ENCODE data around the gene LTBP2. TPM values are rescaled to one million over a fixed set of nuclear protein-coding genes. Genes with fewer than 3 reads are reported as not detected.

Gene LTBP2
- total and polyA plus RNA-seq, 2 of the 13 experiments (the other 11 are each of a cell fraction or from before 2014, with no cell fraction given): 0.20 to 0.41 TPM

- TF ChIP-seq, protein P1, sequence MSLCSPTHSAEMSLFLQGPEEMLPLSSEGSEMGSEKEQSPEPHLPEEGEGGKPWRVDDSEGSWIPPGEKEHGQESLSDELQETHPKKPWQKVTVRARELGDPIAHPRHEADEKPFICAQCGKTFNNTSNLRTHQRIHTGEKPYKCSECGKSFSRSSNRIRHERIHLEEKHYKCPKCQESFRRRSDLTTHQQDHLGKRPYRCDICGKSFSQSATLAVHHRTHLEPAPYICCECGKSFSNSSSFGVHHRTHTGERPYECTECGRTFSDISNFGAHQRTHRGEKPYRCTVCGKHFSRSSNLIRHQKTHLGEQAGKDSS (CRISPR knock-in tag; IDR thresholded peaks at IDR 0.05; ENCODE audit: borderline replicate concordance, low read depth): 0 out of 2 replicates have a peak, but pooled peaks have one; percentile 24
- TF ChIP-seq EP300 (IDR thresholded peaks at IDR 0.05; ENCODE audit: low read depth in 2 of 2, low read length in 2 of 2) (0 out of 4 replicates have a peak, but pooled peaks of 1 of the 2 experiments have one; percentile 5), EP300 (CRISPR knock-in tag; IDR thresholded peaks at IDR 0.05; ENCODE audit: borderline replicate concordance) (no peak), ZKSCAN8 (CRISPR knock-in tag; IDR thresholded peaks at IDR 0.05; ENCODE audit: borderline replicate concordance) (no peak), KLF13 (CRISPR knock-in tag; IDR thresholded peaks at IDR 0.05) (peak; percentile 58; the same call in 1 of the 2 replicates), ZNF552 (CRISPR knock-in tag; IDR thresholded peaks at IDR 0.05; ENCODE audit: borderline replicate concordance) (0 out of 2 replicates have a peak, but pooled peaks have one; percentile 19), NONO (IDR thresholded peaks at IDR 0.05) (no peak), NONO (CRISPR knock-in tag; conservative IDR thresholded peaks at IDR 0.05) (0 out of 2 replicates have a peak, but pooled peaks have one; percentile 46), ZNF274 (CRISPR knock-in tag; IDR thresholded peaks at IDR 0.05) (0 out of 2 replicates have a peak, but pooled peaks have one; percentile 45), TEAD2 (CRISPR knock-in tag; IDR thresholded peaks at IDR 0.05) (0 out of 2 replicates have a peak, but pooled peaks have one; percentile 59), AGO2 (optimal IDR thresholded peaks at IDR 0.05; ENCODE audit: low read depth, low read length) (peak; percentile 62), ZNF724P (CRISPR knock-in tag; IDR thresholded peaks at IDR 0.05; ENCODE audit: borderline replicate concordance) (peak; percentile 46; the same call in 1 of the 2 replicates), DMAP1 (CRISPR knock-in tag; IDR thresholded peaks at IDR 0.05) (peak; percentile 6; the same call in 1 of the 2 replicates), TCF12 (IDR thresholded peaks at IDR 0.05) (no peak), TCF12 (CRISPR knock-in tag; IDR thresholded peaks at IDR 0.05) (0 out of 2 replicates have a peak, but pooled peaks have one; percentile 37), TBX2 (CRISPR knock-in tag; IDR thresholded peaks at IDR 0.05; ENCODE audit: borderline replicate concordance) (peak; percentile 62), ZNF136 (CRISPR knock-in tag; IDR thresholded peaks at IDR 0.05; ENCODE audit: low read depth) (no peak), ZNF639 (CRISPR knock-in tag; conservative IDR thresholded peaks at IDR 0.05) (no peak), SMAD3 (CRISPR knock-in tag; IDR thresholded peaks at IDR 0.05) (no peak)
- TF ChIP-seq, protein P2, sequence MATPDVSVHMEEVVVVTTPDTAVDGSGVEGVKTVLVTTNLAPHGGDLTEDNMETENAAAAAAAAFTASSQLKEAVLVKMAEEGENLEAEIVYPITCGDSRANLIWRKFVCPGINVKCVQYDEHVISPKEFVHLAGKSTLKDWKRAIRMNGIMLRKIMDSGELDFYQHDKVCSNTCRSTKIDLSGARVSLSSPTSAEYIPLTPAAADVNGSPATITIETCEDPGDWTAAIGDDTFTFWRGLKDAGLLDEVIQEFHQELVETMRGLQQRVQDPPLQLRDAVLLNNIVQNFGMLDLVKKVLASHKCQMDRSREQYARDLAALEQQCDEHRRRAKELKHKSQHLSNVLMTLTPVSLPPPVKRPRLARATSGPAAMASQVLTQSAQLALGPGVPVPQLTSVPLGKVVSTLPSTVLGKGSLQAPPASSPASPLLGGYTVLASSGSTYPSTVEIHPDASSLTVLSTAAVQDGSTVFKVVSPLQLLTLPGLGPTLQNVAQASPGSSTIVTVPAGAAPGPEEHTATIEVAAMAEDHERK (CRISPR knock-in tag; IDR thresholded peaks at IDR 0.05; ENCODE audit: low read depth): no peak
- TF ChIP-seq, protein P3, sequence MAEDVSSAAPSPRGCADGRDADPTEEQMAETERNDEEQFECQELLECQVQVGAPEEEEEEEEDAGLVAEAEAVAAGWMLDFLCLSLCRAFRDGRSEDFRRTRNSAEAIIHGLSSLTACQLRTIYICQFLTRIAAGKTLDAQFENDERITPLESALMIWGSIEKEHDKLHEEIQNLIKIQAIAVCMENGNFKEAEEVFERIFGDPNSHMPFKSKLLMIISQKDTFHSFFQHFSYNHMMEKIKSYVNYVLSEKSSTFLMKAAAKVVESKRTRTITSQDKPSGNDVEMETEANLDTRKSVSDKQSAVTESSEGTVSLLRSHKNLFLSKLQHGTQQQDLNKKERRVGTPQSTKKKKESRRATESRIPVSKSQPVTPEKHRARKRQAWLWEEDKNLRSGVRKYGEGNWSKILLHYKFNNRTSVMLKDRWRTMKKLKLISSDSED (CRISPR knock-in tag; IDR thresholded peaks at IDR 0.05): 0 out of 2 replicates have a peak, but pooled peaks have one; percentile 18
- TF ChIP-seq, protein P4, sequence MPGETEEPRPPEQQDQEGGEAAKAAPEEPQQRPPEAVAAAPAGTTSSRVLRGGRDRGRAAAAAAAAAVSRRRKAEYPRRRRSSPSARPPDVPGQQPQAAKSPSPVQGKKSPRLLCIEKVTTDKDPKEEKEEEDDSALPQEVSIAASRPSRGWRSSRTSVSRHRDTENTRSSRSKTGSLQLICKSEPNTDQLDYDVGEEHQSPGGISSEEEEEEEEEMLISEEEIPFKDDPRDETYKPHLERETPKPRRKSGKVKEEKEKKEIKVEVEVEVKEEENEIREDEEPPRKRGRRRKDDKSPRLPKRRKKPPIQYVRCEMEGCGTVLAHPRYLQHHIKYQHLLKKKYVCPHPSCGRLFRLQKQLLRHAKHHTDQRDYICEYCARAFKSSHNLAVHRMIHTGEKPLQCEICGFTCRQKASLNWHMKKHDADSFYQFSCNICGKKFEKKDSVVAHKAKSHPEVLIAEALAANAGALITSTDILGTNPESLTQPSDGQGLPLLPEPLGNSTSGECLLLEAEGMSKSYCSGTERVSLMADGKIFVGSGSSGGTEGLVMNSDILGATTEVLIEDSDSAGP (CRISPR knock-in tag; IDR thresholded peaks at IDR 0.05; ENCODE audit: borderline replicate concordance): peak; percentile 47; the same call in 1 of the 2 replicates
Observed at GRCh38 chr14:74493343-74494261, 118.4 kb downstream of the LTBP2 start, which contains the start of gene ISCA2 (continued).

Data from HepG2 (cell line).